Right atrium auricular region (tissue), 2 donors: ENCODE data around the gene ECPAS. TPM values are rescaled to one million over a fixed set of nuclear protein-coding genes. Genes with fewer than 3 reads are reported as not detected.
A peak's percentile ranks its signal among the peaks of the same experiment; 100 is the strongest.

ENCODE experiments used
- DNase-seq: peaks from one replicate; pipeline ENCODE4 v3.0.0-alpha.2; 2019; ENCODE audit warnings: low spot score
- H3K27ac ChIP-seq, 2 donors: fragments of 200-600 bp; sonication (generic); 1 replicate in 1 of 2; 2 replicates in 1 of 2; pipeline ENCODE4 v1.5.1; 2016 to 2019
- H3K27me3 ChIP-seq, 2 donors: fragments of 200-600 bp; sonication (generic); one replicate each; pipeline versions ENCODE4 v1.5.1 to v1.6.0; 2017 to 2019
- H3K36me3 ChIP-seq: fragments of 200-600 bp; sonication (generic); one replicate; pipeline ENCODE4 v1.5.1; 2016
- H3K4me1 ChIP-seq, 2 donors: fragments of 200-600 bp; sonication (generic); one replicate each; pipeline versions ENCODE4 v1.5.1 to v1.6.0; 2017 to 2019
- H3K4me3 ChIP-seq, 2 donors: fragments of 200-600 bp; sonication (generic); 1 replicate in 1 of 2; 2 replicates in 1 of 2; pipeline ENCODE4 v1.5.1; 2017 to 2019; ENCODE audit warnings: mild to moderate bottlenecking in 1 of 2, moderate library complexity in 1 of 2
- H3K9me3 ChIP-seq, 2 donors: fragments of 200-600 bp; sonication (generic); one replicate each; pipeline ENCODE4 v1.5.1; 2019
- total RNA-seq, 2 donors: library from RNA; depleted of rRNA; stranded (reverse); fragments of >200 nt; gene quantifications; one replicate each; pipeline ENCODE4 v1.1.0, GENCODE V29; 2016
- TF ChIP-seq, protein P1 (sequence below), 2 donors: fragments of 200-600 bp; sonication (generic); IDR thresholded peaks; one replicate each; pipeline ENCODE4 v1.5.1; 2019; ENCODE audit warnings: antibody characterized with exemption in 2 of 2

The ECPAS gene
- total RNA-seq, 2 donors from 2014 or later = 62.7 to 75.5 TPM

DNA sequence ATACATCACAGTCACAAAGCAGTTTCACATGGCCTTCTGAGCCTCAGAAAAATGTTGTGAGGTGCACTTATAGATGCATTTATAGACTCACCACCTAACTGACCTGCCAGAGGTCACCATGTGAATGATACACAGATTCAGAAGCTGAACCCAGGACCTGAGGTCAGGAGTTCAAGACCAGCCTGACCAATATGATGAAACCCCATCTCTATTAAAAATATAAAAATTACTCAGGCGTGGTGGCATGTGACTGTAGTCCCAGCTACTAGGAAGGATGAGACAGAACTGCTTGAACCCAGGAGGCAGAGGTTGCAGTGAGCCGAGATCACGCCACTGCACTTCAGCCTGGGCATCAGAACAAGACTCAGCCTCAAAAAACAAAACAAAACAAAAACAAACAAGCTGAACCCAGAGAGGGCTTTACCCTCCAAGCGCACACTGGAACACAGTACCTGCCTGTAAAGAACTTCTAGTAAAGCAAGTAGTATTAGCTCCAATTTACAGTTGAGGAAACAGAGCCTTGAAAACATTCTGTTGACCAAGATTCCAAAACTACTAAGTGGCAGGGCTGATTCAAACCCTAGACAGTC, 16.3 kb downstream of the ECPAS start:
- no peaks in the 10 kb centered on the region for H3K36me3 ChIP-seq
- no peaks in the 10 kb centered on the region for H3K9me3 ChIP-seq
- DNase-seq = no peak
- peaks cover 0 to 19% of the 10 kb centered on the region in 2 donors for H3K4me1 ChIP-seq
- TF ChIP-seq, protein P1, sequence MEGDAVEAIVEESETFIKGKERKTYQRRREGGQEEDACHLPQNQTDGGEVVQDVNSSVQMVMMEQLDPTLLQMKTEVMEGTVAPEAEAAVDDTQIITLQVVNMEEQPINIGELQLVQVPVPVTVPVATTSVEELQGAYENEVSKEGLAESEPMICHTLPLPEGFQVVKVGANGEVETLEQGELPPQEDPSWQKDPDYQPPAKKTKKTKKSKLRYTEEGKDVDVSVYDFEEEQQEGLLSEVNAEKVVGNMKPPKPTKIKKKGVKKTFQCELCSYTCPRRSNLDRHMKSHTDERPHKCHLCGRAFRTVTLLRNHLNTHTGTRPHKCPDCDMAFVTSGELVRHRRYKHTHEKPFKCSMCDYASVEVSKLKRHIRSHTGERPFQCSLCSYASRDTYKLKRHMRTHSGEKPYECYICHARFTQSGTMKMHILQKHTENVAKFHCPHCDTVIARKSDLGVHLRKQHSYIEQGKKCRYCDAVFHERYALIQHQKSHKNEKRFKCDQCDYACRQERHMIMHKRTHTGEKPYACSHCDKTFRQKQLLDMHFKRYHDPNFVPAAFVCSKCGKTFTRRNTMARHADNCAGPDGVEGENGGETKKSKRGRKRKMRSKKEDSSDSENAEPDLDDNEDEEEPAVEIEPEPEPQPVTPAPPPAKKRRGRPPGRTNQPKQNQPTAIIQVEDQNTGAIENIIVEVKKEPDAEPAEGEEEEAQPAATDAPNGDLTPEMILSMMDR (IDR thresholded peaks at IDR 0.05) = no peak
- no peaks in the 10 kb centered on the region for H3K27me3 ChIP-seq
- no peak overlapping the region for H3K4me3 ChIP-seq
- H3K27ac ChIP-seq = no peak overlapping the region

DNA sequence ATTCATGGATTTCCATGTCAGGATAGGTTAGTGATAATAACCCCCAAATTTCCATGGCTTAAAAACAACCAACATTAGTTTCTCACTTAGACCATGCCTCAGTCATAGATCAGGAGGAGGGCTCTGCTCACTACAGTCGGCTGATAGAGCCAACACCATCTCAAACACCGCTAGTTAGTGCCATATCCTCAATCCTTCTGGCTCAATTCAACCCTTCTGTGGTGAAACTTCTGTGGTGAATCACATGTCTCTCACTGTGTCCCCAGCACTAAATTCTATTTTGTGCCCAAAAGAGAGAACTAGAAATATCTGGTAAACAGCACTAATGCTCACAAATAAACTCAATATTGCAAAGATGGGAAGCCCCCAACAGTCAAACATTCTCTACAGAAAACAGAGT, 21.1 kb downstream of the ECPAS start:
- no peak for DNase-seq
- Histone ChIP-seq H3K27ac (no peak overlapping the region), H3K4me3 (no peak overlapping the region), H3K4me1 (peaks cover 0 to 13% of the 10 kb centered on the region in 2 donors), H3K27me3 (no peaks in the 10 kb centered on the region), H3K36me3 (no peaks in the 10 kb centered on the region), H3K9me3 (peaks cover 0 to 9% of the 10 kb centered on the region in 2 donors)
- TF ChIP-seq, protein P1 (IDR thresholded peaks at IDR 0.05) = no peak

DNA sequence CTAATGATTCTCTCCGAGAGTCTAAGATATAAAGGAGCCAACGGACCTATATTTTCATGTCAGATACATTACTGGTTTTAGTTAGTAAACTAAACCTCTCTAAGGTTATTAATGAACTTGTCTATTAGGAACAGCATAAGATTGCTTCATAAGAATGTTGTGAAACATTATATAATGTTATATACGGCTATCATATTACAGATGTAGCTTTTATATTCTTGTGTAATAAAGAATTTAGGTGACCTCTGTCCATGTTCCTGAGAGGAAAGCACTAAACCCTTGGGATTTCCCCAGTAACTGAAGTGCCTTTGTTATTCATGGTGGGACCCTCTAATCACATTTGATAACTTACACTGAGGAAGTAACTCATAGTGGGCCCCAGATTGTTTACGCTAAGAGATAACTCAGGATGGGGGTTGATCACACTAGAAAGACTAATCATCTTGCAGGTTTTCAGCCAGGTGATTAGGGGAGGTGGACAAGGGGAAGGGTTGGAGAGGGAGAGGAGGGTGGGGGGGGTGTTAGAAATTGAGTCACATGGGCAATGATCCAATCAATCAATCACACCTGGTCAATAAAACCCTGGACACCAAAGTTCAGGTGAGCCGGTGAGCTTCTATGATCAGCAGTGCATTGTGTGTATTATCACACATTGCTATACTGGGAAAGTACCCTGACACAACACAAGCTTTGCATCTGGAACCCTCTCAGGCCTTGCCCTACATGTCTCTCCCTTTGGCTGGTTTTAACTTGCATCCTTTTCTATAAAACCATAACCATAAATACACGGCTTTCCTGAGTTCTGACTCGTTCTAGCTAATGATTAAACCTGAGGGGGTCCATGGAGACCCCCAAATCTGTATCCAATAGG, 25.8 kb downstream of the ECPAS start:
- no peak for DNase-seq
- Histone ChIP-seq H3K27ac (no peak overlapping the region), H3K4me1 (peaks cover 0 to 38% of the 10 kb centered on the region in 2 donors), H3K36me3 (no peaks in the 10 kb centered on the region), H3K9me3 (peaks cover 0 to 9% of the 10 kb centered on the region in 2 donors), H3K4me3 (no peak overlapping the region), H3K27me3 (no peaks in the 10 kb centered on the region)
- TF ChIP-seq, protein P1 (IDR thresholded peaks at IDR 0.05) = no peak

DNA sequence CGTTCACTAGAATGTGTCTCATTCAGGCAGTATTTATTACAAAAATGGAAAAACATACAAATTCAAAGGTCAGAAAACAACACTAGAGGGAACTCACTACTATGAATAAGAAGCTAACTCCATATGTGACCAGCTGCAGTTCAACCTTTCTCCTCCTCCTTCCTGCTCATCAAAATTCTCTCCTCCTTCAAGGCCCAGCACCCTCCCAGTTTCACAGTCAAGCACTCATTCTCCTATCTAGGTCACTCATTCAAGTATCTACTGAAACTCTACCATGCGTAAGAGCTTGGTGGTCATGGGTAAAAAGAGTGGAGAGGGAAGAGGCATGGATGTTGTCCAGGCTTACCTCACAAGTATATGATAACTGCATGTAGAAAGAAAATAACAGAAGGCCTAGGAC, 27.7 kb downstream of the ECPAS start:
- Histone ChIP-seq H3K4me1 (peaks cover 0 to 47% of the 10 kb centered on the region in 2 donors), H3K27ac (peak overlapping the region in 1 of 2 donors; percentile 21), H3K9me3 (peaks cover 0 to 6% of the 10 kb centered on the region in 2 donors), H3K27me3 (no peaks in the 10 kb centered on the region), H3K4me3 (no peak overlapping the region), H3K36me3 (no peaks in the 10 kb centered on the region)
- no peak for DNase-seq
- TF ChIP-seq, protein P1 (IDR thresholded peaks at IDR 0.05) = no peak

DNA sequence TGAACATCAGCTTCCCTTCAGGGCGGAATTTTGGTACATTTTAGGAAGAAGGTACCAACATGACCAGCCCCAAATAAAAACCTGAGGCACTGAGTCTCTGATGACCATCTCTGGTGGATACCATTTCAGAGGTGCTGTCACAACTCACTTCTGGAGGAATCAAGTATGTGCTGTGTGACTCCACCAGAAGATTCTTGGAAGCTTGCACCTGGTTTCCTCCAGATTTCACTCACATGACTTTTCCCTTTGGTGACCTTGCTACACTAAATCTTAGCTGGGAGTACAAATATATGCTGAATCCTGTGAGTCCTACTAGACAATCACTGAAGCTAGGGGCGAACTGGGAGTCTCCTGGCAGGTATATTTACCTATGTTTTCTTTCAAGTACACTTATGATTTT, 28.5 kb downstream of the ECPAS start:
- DNase-seq = no peak
- Histone ChIP-seq H3K27ac (peak overlapping the region in 1 of 2 donors; percentile 21), H3K4me3 (no peak overlapping the region), H3K9me3 (no peaks in the 10 kb centered on the region), H3K27me3 (no peaks in the 10 kb centered on the region), H3K4me1 (peaks cover 0 to 49% of the 10 kb centered on the region in 2 donors), H3K36me3 (no peaks in the 10 kb centered on the region)
- TF ChIP-seq, protein P1 (IDR thresholded peaks at IDR 0.05) = no peak
